ENCODE measurements around the gene NUTM2D.
"Not testable (repeated sequence)": the region's sequence is repeated elsewhere in the genome, so short reads cannot be mapped to it uniquely, and the experiment has no call there.

The NUTM2D gene

GRCh38 chr10:87342249-87342710 is 15.3 kb upstream of the NUTM2D start:
- DNase-seq, result peak; percentile 91
- H3K27me3 ChIP-seq (replicated peaks); in situ Hi-C loops (cut with HindIII; ENCODE audit: low pct_ligation_motif_present, low sequenced_read_pairs); H3K36me3 ChIP-seq (replicated peaks): not testable (repeated sequence)
- Histone ChIP-seq H3K27ac (peak overlapping the region; percentile 96), H3K4me3 (ENCODE audit: low read depth, low read length) (peak overlapping the region; percentile 49)

GRCh38 chr10:87342711-87343258 is 14.8 kb upstream of the NUTM2D start:
- Histone ChIP-seq H3K4me3 (ENCODE audit: low read depth, low read length) (peak overlapping the region; percentile 35), H3K27ac (peak overlapping the region; percentile 96)
- H3K27me3 ChIP-seq (replicated peaks); in situ Hi-C loops (cut with HindIII; ENCODE audit: low pct_ligation_motif_present, low sequenced_read_pairs); H3K36me3 ChIP-seq (replicated peaks): not testable (repeated sequence)
- peak; percentile 68 for DNase-seq
- TF ChIP-seq CTCF (IDR thresholded peaks at IDR 0.05; ENCODE audit: low read depth, low read length, missing control alignments), result peak; percentile 40

- H3K36me3 ChIP-seq (replicated peaks); in situ Hi-C loops (cut with HindIII; ENCODE audit: low pct_ligation_motif_present, low sequenced_read_pairs); DNase-seq: not testable (repeated sequence)
These were observed 11.8 kb upstream of the NUTM2D start for GRCh38 chr10:87345743-87346142.

GRCh38 chr10:87350161-87350560 is 7.4 kb upstream of the NUTM2D start:
- DNase-seq; H3K27ac ChIP-seq; H3K27me3 ChIP-seq (replicated peaks); in situ Hi-C loops (cut with HindIII; ENCODE audit: low pct_ligation_motif_present, low sequenced_read_pairs); H3K36me3 ChIP-seq (replicated peaks); H3K4me3 ChIP-seq (ENCODE audit: low read depth, low read length): not testable (repeated sequence)

More at GRCh38 chr10:87345743-87346142, 11.8 kb upstream of the NUTM2D start:
- H3K27ac ChIP-seq; H3K4me3 ChIP-seq (ENCODE audit: low read depth, low read length); H3K27me3 ChIP-seq (replicated peaks): not testable (repeated sequence)

- H3K36me3 ChIP-seq (replicated peaks); DNase-seq; H3K4me3 ChIP-seq (ENCODE audit: low read depth, low read length); H3K27me3 ChIP-seq (replicated peaks); in situ Hi-C loops (cut with HindIII; ENCODE audit: low pct_ligation_motif_present, low sequenced_read_pairs); H3K27ac ChIP-seq: not testable (repeated sequence)
These were observed 4.7 kb upstream of the NUTM2D start for GRCh38 chr10:87352825-87353224.

GRCh38 chr10:87355110-87355509 is 2.4 kb upstream of the NUTM2D start:
- DNase-seq; H3K27ac ChIP-seq; H3K27me3 ChIP-seq (replicated peaks); H3K4me3 ChIP-seq (ENCODE audit: low read depth, low read length); H3K36me3 ChIP-seq (replicated peaks); in situ Hi-C loops (cut with HindIII; ENCODE audit: low pct_ligation_motif_present, low sequenced_read_pairs): not testable (repeated sequence)

- H3K36me3 ChIP-seq (replicated peaks); in situ Hi-C loops (cut with HindIII; ENCODE audit: low pct_ligation_motif_present, low sequenced_read_pairs); H3K27ac ChIP-seq; H3K4me3 ChIP-seq (ENCODE audit: low read depth, low read length); H3K27me3 ChIP-seq (replicated peaks); DNase-seq: not testable (repeated sequence)
These were observed 615 bp downstream of the NUTM2D start for GRCh38 chr10:87358159-87358558.

GRCh38 chr10:87369514-87370112 is 12.1 kb downstream of the NUTM2D start:
- H3K4me3 ChIP-seq (ENCODE audit: low read depth, low read length); H3K27me3 ChIP-seq (replicated peaks); H3K36me3 ChIP-seq (replicated peaks); in situ Hi-C loops (cut with HindIII; ENCODE audit: low pct_ligation_motif_present, low sequenced_read_pairs); H3K27ac ChIP-seq; DNase-seq: not testable (repeated sequence)

GRCh38 chr10:87374091-87374490 is 16.5 kb downstream of the NUTM2D start:
- in situ Hi-C loops (cut with HindIII; ENCODE audit: low pct_ligation_motif_present, low sequenced_read_pairs); H3K27me3 ChIP-seq (replicated peaks); H3K36me3 ChIP-seq (replicated peaks); H3K27ac ChIP-seq; H3K4me3 ChIP-seq (ENCODE audit: low read depth, low read length): not testable (repeated sequence)
- peak; percentile 26 for DNase-seq

- DNase-seq; H3K27ac ChIP-seq; H3K4me3 ChIP-seq (ENCODE audit: low read depth, low read length); H3K36me3 ChIP-seq (replicated peaks); in situ Hi-C loops (cut with HindIII; ENCODE audit: low pct_ligation_motif_present, low sequenced_read_pairs); H3K27me3 ChIP-seq (replicated peaks): not testable (repeated sequence)
These were observed 21.6 kb downstream of the NUTM2D start for GRCh38 chr10:87379115-87379514.

GRCh38 chr10:87383149-87383857 is 25.8 kb downstream of the NUTM2D start:
- H3K36me3 ChIP-seq (replicated peaks); H3K4me3 ChIP-seq (ENCODE audit: low read depth, low read length); in situ Hi-C loops (cut with HindIII; ENCODE audit: low pct_ligation_motif_present, low sequenced_read_pairs); H3K27me3 ChIP-seq (replicated peaks): not testable (repeated sequence)
- peak overlapping the region; percentile 51 for H3K27ac ChIP-seq
- DNase-seq, result peak; percentile 62

GRCh38 chr10:87384283-87384682 is 26.7 kb downstream of the NUTM2D start:
- H3K36me3 ChIP-seq (replicated peaks); in situ Hi-C loops (cut with HindIII; ENCODE audit: low pct_ligation_motif_present, low sequenced_read_pairs); H3K4me3 ChIP-seq (ENCODE audit: low read depth, low read length); DNase-seq; H3K27ac ChIP-seq; H3K27me3 ChIP-seq (replicated peaks): not testable (repeated sequence)

- H3K4me3 ChIP-seq (ENCODE audit: low read depth, low read length); in situ Hi-C loops (cut with HindIII; ENCODE audit: low pct_ligation_motif_present, low sequenced_read_pairs); H3K36me3 ChIP-seq (replicated peaks); H3K27me3 ChIP-seq (replicated peaks); H3K27ac ChIP-seq: not testable (repeated sequence)
- peak; percentile 73 for DNase-seq
These were observed 28.3 kb downstream of the NUTM2D start for GRCh38 chr10:87385762-87386360.

Data from brain microvascular endothelial cell (primary cell).